Upper lobe of left lung (tissue), 4 donors: ENCODE measurements around the gene PRCD.

ENCODE experiments used
- CTCF ChIP-seq, 6 experiments: fragments of 450-650 bp in 4 of 6; fragments of 200-600 bp in 2 of 6; sonication (generic) in 2 of 6; IDR thresholded peaks; one replicate each; pipeline ENCODE4 v1.5.1; 2016 to 2019; ENCODE audit warnings: antibody characterized with exemption in 6 of 6
- EP300 ChIP-seq, 4 donors: sonication (generic); formaldehyde crosslinking; IDR thresholded peaks; one replicate each; pipeline ENCODE4 v1.5.1; 2017; ENCODE audit warnings: antibody characterized with exemption in 4 of 4, control low read depth in 2 of 4
- POLR2AphosphoS5 ChIP-seq, 2 donors: sonication (generic); formaldehyde crosslinking; IDR thresholded peaks; one replicate each; pipeline ENCODE4 v1.5.1; 2017; ENCODE audit warnings: antibody characterized with exemption in 2 of 2

DNA sequence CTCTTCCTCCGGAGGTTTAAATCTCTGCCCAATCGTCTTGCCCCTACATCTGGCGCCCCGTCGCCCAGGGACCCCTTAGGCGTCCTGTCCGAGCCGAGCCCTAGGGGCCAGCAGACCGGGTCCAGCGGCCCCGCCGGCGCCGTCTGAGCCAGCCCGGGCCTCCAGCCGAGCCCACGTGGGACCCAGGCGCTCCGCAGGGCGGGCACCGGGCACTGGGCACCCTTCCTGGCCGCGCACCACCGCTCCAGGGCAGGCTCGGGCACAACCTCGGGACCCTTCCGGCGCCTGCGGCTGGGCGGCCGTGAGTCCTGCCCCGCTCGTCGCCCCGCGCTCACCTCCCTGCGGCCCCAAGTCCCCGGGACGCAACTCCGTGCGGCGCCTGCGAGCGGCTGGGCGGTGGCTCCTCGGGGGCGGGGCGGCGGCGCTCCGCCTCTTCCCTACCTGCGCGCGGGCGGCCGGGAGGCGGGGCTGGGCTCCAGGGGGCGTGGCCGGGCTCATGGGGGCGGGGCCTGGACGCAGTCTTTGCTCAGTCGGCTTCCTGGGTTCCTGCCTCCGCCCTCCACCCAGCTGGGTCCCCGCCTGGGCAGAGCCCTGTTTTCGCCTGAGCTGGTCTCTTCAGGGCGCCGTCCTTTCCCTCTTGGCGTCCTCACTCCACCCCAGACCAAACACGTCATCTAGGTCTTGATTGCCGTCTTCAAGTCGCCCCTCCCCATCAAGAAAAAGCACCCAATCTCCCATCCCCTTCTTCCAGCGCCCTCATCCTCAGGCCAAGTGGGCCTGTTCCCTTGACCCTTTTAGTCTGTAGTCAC, 38.6 kb upstream of the PRCD start, which contains the start of gene RHBDF2:
- peak in 3 of 6 experiments; percentile 10 to 37 (median 24) for TF ChIP-seq CTCF (IDR thresholded peaks at IDR 0.05)
- TF ChIP-seq POLR2AphosphoS5 (IDR thresholded peaks at IDR 0.05) = peak; percentile 85
- no peak for TF ChIP-seq EP300 (IDR thresholded peaks at IDR 0.05)
